Measurements from ENCODE around the gene FAM184A.

FAM184A gene

GRCh38 chr6:118912646-118913045, 165.8 kb downstream of the FAM184A start:
- H3K36me3 ChIP-seq (replicated peaks) = peaks cover 8% of the 10 kb centered on the region
- TF ChIP-seq CTCF (IDR thresholded peaks at IDR 0.05; ENCODE audit: low read depth, low read length, missing control alignments) = no peak
- no peak for DNase-seq
- H3K27ac ChIP-seq = no peak overlapping the region
- in situ Hi-C loops (cut with HindIII; ENCODE audit: low pct_ligation_motif_present, low sequenced_read_pairs) = no loop called here
- no peak overlapping the region for H3K4me3 ChIP-seq (ENCODE audit: low read depth, low read length)
- no peaks in the 10 kb centered on the region for H3K27me3 ChIP-seq (replicated peaks)
